Epithelial cell of prostate (primary cell): ENCODE results near the gene ABCC12.

Source experiments
- DNase-seq: peaks from one replicate; pipeline ENCODE4 v3.0.0-alpha.2; 2011; ENCODE audit warnings: low read depth, low spot score
- H3K27ac ChIP-seq: fragments of 450-650 bp; 2 replicates; pipeline ENCODE4 v1.5.1; 2017; ENCODE audit warnings: mild to moderate bottlenecking

ABCC12 gene

DNA sequence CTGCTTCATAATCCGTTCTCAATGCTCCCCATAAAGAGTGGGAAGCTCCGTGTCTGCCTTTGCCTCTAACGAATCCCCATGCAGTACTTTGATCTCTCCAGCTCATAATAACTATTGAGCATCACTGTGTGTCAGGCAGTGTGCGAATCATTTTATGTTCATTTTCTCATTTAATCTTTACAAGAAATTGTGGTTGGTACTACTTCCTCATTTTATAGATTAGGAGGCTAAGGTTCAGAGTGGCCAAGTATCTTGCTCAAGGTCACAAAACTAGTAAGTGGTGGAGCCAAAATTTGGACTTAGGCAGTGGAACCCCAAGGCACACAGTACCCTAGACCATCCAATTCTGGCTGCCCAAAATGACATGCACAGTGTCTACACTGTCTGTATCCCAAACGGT is 44.8 kb downstream of the ABCC12 start:
- no peak overlapping the region for H3K27ac ChIP-seq
- no peak for DNase-seq

DNA sequence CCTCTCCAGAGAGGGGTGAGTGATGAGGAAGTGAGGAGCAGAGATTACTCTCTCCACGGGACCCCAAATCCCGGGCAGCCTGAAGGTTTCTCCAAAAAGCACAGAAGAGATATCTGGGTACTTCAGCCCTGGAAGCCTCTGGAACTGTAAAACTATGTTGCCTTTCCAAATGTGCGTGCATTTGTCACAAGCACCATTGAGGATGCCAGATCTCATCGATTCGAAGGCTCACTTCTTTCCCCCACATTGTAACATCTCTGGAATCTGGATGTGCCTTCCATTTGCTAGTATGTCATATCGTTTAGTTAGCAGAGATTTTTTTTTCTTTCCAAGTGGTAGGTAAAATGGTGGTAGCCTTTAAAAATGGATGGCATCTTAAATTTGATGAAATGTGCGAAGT is 45.8 kb downstream of the ABCC12 start:
- H3K27ac ChIP-seq: no peak overlapping the region
- DNase-seq: no peak

DNA sequence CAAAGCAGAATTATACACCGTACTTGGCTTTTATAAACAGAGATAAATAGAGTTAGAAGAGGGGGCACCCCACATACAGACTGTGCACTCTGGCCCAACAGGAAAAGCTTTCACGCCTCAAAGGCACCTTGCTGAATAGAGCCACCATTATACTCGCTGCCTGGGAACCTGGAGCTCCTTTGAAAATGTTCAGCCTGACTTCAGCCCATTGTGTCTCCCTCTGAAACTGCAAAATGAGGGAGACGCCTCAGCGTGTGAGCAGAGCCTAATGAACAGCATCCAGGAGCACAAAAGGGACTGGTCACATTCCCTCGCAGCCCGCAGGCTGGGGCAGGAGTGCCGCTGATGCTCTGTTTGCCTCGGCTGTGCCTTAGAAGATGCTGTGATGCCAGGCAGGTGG is 46.3 kb downstream of the ABCC12 start:
- no peak for DNase-seq
- no peak overlapping the region for H3K27ac ChIP-seq

DNA sequence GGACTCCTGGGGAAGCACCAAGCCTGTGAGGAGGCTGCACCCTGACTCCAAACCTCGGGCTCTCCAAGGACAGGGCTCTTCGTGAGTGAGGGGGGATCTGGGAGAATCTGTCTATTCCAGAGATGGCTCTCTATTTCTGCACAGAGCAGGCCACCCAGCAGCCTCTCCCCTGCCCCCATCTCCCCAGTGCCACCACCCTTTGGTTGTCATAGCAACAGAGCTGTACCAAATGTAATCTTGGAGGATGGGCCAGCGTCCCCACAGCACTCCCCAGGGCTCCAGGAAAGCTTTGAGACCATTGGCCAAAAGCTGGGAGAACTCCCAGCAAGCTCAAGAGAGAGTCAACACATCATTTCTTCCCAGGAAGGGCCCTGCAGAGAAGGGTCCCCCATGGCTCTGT is 49.3 kb downstream of the ABCC12 start:
- no peak overlapping the region for H3K27ac ChIP-seq
- DNase-seq: no peak
